SK-N-SH treated with all-trans-retinoic acid at 6 μM for 48 hours (cell line): ENCODE measurements around the gene MAFF.

Experiments used
- ATAC-seq: fragments of 200-7000 bp; cut with Tn5 transposase; 3 replicates; pipeline ENCODE4 v1.9.1; 2020; ENCODE audit warnings: mild to moderate bottlenecking, moderate library complexity
- ARNTL ChIP-seq: fragments of 450-650 bp; formaldehyde crosslinking; IDR thresholded peaks from 2 replicates; pipeline ENCODE4 v1.5.0; 2020; ENCODE audit warnings: low read depth, mild to moderate bottlenecking, moderate library complexity, borderline replicate concordance
- BACH2 ChIP-seq: fragments of 250-450 bp; sonication (Bioruptor Pico); IDR thresholded peaks from 2 replicates; pipeline ENCODE4 v1.9.0; 2021; ENCODE audit warnings: mild to moderate bottlenecking, borderline replicate concordance
- CSDC2 ChIP-seq: fragments of 250-450 bp; sonication (Bioruptor Pico); IDR thresholded peaks from 2 replicates; pipeline ENCODE4 v1.5.0; 2020; ENCODE audit warnings: mild to moderate bottlenecking, moderate library complexity
- ESRRG ChIP-seq: fragments of 250-450 bp; sonication (Bioruptor Pico); IDR thresholded peaks from 2 replicates; pipeline ENCODE4 v1.6.1; 2021; ENCODE audit warnings: mild to moderate bottlenecking
- GLIS3 ChIP-seq: fragments of 250-450 bp; sonication (Bioruptor Pico); IDR thresholded peaks from 2 replicates; pipeline ENCODE4 v1.5.0; 2020; ENCODE audit warnings: mild to moderate bottlenecking, moderate library complexity
- ISL1 ChIP-seq: fragments of 250-450 bp; sonication (Bioruptor Pico); IDR thresholded peaks from 2 replicates; pipeline ENCODE4 v2.1.2; 2022; ENCODE audit warnings: mild to moderate bottlenecking, moderate library complexity
- OSR1 ChIP-seq: fragments of 250-450 bp; sonication (Bioruptor Pico); IDR thresholded peaks from 2 replicates; pipeline ENCODE4 v1.8.0; 2022; ENCODE audit warnings: moderate library complexity, mild to moderate bottlenecking, inconsistent platforms
- PPARA ChIP-seq: fragments of 250-450 bp; sonication (Bioruptor Pico); IDR thresholded peaks from 2 replicates; pipeline ENCODE4 v1.5.0; 2020; ENCODE audit warnings: mild to moderate bottlenecking, borderline replicate concordance
- RARB ChIP-seq: fragments of 250-450 bp; sonication (Bioruptor Pico); IDR thresholded peaks from 2 replicates; pipeline ENCODE4 v1.8.0; 2021; ENCODE audit warnings: mild to moderate bottlenecking, moderate library complexity
- SNAI2 ChIP-seq: fragments of 250-450 bp; sonication (Bioruptor Pico); IDR thresholded peaks from 2 replicates; pipeline ENCODE4 v1.5.0; 2020; ENCODE audit warnings: mild to moderate bottlenecking, moderate library complexity
- TCF4 ChIP-seq: fragments of 250-450 bp; sonication (Bioruptor Pico); IDR thresholded peaks from 2 replicates; pipeline ENCODE4 v1.8.0; 2021; ENCODE audit warnings: mild to moderate bottlenecking, moderate library complexity, borderline replicate concordance
- TOX ChIP-seq: fragments of 250-450 bp; sonication (Bioruptor Pico); IDR thresholded peaks from 2 replicates; pipeline ENCODE4 v1.8.0; 2021; ENCODE audit warnings: mild to moderate bottlenecking, moderate library complexity, borderline replicate concordance
- ZC3H10 ChIP-seq: fragments of 250-450 bp; sonication (Bioruptor Pico); IDR thresholded peaks from 2 replicates; pipeline ENCODE4 v1.5.1; 2021; ENCODE audit warnings: mild to moderate bottlenecking, moderate library complexity
- ZFP3 ChIP-seq: fragments of 250-450 bp; sonication (Bioruptor Pico); IDR thresholded peaks from 2 replicates; pipeline ENCODE4 v1.5.0; 2020; ENCODE audit warnings: mild to moderate bottlenecking, moderate library complexity
- ZFP30 ChIP-seq: fragments of 450-650 bp; formaldehyde crosslinking; IDR thresholded peaks from 2 replicates; pipeline ENCODE4 v1.5.0; 2022; ENCODE audit warnings: mild to moderate bottlenecking, moderate library complexity
- ZNF565 ChIP-seq: fragments of 450-650 bp; formaldehyde crosslinking; conservative IDR thresholded peaks from 2 replicates; pipeline ENCODE4 v1.5.0; 2020; ENCODE audit warnings: low read depth, mild to moderate bottlenecking, moderate library complexity
- ZNF70 ChIP-seq: fragments of 450-650 bp; formaldehyde crosslinking; IDR thresholded peaks from 2 replicates; pipeline ENCODE4 v1.5.0; 2020; ENCODE audit warnings: mild to moderate bottlenecking, moderate library complexity
- ZNF8 ChIP-seq: fragments of 450-650 bp; formaldehyde crosslinking; IDR thresholded peaks from 2 replicates; pipeline ENCODE4 v1.5.0; 2020; ENCODE audit warnings: mild to moderate bottlenecking, moderate library complexity
- TF ChIP-seq, protein P1 (sequence below): fragments of 250-450 bp; sonication (Bioruptor Pico); IDR thresholded peaks from 2 replicates; pipeline ENCODE4 v1.5.0; 2020; ENCODE audit warnings: mild to moderate bottlenecking, moderate library complexity
- TF ChIP-seq, protein P2 (sequence below): fragments of 250-450 bp; sonication (Bioruptor Pico); IDR thresholded peaks from 2 replicates; pipeline ENCODE4 v1.5.1; 2021; ENCODE audit warnings: mild to moderate bottlenecking, moderate library complexity
- TF ChIP-seq, protein P3 (sequence below): fragments of 250-450 bp; sonication (Bioruptor Pico); IDR thresholded peaks from 2 replicates; pipeline ENCODE4 v1.8.0; 2020; ENCODE audit warnings: mild to moderate bottlenecking, moderate library complexity, borderline replicate concordance
- TF ChIP-seq, protein P4 (sequence below): fragments of 250-450 bp; sonication (Bioruptor Pico); IDR thresholded peaks from 2 replicates; pipeline ENCODE4 v1.8.0; 2021; ENCODE audit warnings: low read depth, mild to moderate bottlenecking, moderate library complexity, borderline replicate concordance
- TF ChIP-seq, protein P5 (sequence below): fragments of 250-450 bp; sonication (Bioruptor Pico); IDR thresholded peaks from 2 replicates; pipeline ENCODE4 v1.5.1; 2020; ENCODE audit warnings: low read depth, mild to moderate bottlenecking, moderate library complexity

MAFF gene

DNA sequence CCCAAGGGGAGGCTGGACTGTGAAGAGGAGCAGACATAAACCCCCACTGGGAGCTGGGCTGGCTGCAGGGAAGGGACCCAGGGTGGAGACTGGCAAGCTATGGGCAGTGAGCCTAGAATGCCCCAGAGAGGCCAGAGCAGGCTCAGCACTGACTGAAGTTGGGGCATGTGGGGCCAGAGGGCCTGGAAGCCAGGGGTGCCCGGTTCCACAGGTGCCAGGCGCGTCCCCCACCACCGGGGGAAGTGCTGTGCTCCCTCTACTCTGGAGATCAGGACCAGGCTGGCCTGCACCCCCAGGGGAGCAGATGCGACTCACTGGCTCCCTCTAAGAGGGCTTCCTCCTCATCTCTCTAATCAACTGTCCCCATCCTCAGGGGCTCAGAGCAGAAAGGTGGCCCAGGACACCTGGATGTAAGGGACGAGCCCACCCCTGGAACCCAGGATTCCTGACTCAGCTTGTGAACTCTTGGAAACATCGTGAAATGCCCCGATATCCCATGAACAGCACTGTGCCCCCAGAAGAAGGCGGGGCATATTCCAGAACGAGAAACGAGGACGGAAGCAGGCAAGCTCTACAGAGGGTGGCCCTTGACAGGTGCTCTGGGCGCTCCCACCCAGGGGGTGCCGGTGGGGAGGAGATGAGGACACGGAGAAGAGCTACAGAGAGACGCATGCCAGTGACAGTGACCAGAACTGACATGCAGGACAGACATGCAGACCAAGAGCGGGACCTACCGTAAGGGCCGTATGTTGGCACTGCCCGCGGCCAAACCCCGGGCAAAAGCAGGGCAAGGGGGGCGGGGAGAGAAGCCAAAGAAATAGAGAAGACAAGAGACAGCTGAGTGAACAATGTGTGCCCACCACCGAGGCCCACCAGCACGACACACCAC is 20.4 kb downstream of the MAFF start:
- TF ChIP-seq ZFP30 (CRISPR knock-in tag): no peak
- no peak for TF ChIP-seq ESRRG (CRISPR knock-in tag)
- TF ChIP-seq BACH2 (CRISPR knock-in tag): no peak
- no peak for TF ChIP-seq SNAI2 (CRISPR knock-in tag)
- TF ChIP-seq OSR1 (CRISPR knock-in tag): no peak
- no peak for TF ChIP-seq ZFP3 (CRISPR knock-in tag)
- TF ChIP-seq, protein P1, sequence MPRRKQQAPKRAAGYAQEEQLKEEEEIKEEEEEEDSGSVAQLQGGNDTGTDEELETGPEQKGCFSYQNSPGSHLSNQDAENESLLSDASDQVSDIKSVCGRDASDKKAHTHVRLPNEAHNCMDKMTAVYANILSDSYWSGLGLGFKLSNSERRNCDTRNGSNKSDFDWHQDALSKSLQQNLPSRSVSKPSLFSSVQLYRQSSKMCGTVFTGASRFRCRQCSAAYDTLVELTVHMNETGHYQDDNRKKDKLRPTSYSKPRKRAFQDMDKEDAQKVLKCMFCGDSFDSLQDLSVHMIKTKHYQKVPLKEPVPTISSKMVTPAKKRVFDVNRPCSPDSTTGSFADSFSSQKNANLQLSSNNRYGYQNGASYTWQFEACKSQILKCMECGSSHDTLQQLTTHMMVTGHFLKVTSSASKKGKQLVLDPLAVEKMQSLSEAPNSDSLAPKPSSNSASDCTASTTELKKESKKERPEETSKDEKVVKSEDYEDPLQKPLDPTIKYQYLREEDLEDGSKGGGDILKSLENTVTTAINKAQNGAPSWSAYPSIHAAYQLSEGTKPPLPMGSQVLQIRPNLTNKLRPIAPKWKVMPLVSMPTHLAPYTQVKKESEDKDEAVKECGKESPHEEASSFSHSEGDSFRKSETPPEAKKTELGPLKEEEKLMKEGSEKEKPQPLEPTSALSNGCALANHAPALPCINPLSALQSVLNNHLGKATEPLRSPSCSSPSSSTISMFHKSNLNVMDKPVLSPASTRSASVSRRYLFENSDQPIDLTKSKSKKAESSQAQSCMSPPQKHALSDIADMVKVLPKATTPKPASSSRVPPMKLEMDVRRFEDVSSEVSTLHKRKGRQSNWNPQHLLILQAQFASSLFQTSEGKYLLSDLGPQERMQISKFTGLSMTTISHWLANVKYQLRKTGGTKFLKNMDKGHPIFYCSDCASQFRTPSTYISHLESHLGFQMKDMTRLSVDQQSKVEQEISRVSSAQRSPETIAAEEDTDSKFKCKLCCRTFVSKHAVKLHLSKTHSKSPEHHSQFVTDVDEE: no peak
- TF ChIP-seq, protein P2, sequence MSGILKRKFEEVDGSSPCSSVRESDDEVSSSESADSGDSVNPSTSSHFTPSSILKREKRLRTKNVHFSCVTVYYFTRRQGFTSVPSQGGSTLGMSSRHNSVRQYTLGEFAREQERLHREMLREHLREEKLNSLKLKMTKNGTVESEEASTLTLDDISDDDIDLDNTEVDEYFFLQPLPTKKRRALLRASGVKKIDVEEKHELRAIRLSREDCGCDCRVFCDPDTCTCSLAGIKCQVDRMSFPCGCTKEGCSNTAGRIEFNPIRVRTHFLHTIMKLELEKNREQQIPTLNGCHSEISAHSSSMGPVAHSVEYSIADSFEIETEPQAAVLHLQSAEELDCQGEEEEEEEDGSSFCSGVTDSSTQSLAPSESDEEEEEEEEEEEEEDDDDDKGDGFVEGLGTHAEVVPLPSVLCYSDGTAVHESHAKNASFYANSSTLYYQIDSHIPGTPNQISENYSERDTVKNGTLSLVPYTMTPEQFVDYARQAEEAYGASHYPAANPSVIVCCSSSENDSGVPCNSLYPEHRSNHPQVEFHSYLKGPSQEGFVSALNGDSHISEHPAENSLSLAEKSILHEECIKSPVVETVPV: no peak
- no peak for TF ChIP-seq RARB (CRISPR knock-in tag)
- no peak for TF ChIP-seq ZNF70 (CRISPR knock-in tag)
- TF ChIP-seq ARNTL (CRISPR knock-in tag): no peak
- TF ChIP-seq TOX (CRISPR knock-in tag): no peak
- no peak for TF ChIP-seq CSDC2 (CRISPR knock-in tag)
- TF ChIP-seq, protein P3, sequence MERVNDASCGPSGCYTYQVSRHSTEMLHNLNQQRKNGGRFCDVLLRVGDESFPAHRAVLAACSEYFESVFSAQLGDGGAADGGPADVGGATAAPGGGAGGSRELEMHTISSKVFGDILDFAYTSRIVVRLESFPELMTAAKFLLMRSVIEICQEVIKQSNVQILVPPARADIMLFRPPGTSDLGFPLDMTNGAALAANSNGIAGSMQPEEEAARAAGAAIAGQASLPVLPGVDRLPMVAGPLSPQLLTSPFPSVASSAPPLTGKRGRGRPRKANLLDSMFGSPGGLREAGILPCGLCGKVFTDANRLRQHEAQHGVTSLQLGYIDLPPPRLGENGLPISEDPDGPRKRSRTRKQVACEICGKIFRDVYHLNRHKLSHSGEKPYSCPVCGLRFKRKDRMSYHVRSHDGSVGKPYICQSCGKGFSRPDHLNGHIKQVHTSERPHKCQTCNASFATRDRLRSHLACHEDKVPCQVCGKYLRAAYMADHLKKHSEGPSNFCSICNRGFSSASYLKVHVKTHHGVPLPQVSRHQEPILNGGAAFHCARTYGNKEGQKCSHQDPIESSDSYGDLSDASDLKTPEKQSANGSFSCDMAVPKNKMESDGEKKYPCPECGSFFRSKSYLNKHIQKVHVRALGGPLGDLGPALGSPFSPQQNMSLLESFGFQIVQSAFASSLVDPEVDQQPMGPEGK (CRISPR knock-in tag): no peak
- TF ChIP-seq ZC3H10: no peak
- no peak for TF ChIP-seq GLIS3
- TF ChIP-seq, all 23 proteins: peak for 0
- no peak for ATAC-seq

DNA sequence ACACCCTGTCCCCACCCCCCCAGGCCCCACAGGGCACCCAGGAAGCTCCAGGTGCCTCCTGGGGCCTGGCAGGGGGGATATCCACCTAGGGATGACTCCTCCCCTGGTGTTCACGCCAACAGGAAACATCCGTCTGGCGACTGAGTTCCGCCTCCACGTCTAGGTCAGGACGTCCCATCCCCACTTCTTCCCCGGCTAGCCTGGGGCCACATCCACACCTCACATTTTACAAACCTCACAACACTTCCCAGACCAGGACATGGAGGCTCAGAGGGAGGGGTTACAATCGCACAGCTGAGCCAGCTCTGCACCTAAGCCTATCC is 21.0 kb downstream of the MAFF start:
- no peak for ATAC-seq
- TF ChIP-seq, protein P3 (CRISPR knock-in tag): no peak
- TF ChIP-seq, protein P4, sequence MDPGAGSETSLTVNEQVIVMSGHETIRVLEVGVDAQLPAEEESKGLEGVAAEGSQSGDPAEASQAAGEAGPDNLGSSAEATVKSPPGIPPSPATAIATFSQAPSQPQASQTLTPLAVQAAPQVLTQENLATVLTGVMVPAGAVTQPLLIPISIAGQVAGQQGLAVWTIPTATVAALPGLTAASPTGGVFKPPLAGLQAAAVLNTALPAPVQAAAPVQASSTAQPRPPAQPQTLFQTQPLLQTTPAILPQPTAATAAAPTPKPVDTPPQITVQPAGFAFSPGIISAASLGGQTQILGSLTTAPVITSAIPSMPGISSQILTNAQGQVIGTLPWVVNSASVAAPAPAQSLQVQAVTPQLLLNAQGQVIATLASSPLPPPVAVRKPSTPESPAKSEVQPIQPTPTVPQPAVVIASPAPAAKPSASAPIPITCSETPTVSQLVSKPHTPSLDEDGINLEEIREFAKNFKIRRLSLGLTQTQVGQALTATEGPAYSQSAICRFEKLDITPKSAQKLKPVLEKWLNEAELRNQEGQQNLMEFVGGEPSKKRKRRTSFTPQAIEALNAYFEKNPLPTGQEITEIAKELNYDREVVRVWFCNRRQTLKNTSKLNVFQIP: no peak
- no peak for TF ChIP-seq ARNTL (CRISPR knock-in tag)
- TF ChIP-seq RARB (CRISPR knock-in tag): no peak
- TF ChIP-seq ZNF565: no peak
- TF ChIP-seq ESRRG (CRISPR knock-in tag): no peak
- TF ChIP-seq TCF4 (CRISPR knock-in tag): no peak
- no peak for TF ChIP-seq TOX (CRISPR knock-in tag)
- TF ChIP-seq SNAI2 (CRISPR knock-in tag): no peak
- TF ChIP-seq, protein P5, sequence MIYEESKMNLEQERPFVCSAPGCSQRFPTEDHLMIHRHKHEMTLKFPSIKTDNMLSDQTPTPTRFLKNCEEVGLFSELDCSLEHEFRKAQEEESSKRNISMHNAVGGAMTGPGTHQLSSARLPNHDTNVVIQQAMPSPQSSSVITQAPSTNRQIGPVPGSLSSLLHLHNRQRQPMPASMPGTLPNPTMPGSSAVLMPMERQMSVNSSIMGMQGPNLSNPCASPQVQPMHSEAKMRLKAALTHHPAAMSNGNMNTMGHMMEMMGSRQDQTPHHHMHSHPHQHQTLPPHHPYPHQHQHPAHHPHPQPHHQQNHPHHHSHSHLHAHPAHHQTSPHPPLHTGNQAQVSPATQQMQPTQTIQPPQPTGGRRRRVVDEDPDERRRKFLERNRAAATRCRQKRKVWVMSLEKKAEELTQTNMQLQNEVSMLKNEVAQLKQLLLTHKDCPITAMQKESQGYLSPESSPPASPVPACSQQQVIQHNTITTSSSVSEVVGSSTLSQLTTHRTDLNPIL (CRISPR knock-in tag): no peak
- TF ChIP-seq ZC3H10: no peak
- no peak for TF ChIP-seq BACH2 (CRISPR knock-in tag)
- TF ChIP-seq GLIS3: no peak
- TF ChIP-seq ZFP30 (CRISPR knock-in tag): no peak
- no peak for TF ChIP-seq ZNF8 (CRISPR knock-in tag)
- TF ChIP-seq PPARA (CRISPR knock-in tag): no peak
- no peak for TF ChIP-seq ISL1
- TF ChIP-seq, protein P2: no peak
- TF ChIP-seq ZFP3 (CRISPR knock-in tag): no peak
- no peak for TF ChIP-seq ZNF70 (CRISPR knock-in tag)
- TF ChIP-seq, all 23 proteins: peak for 0
